Neural progenitor cell (in vitro differentiated cells): ENCODE data around the gene BMP7.

Source experiments
- CTCF ChIP-seq: fragments of 200-600 bp; sonication (generic); IDR thresholded peaks from 2 replicates; pipeline ENCODE4 v1.5.1; 2017; ENCODE audit warnings: antibody characterized with exemption, mild to moderate bottlenecking
- EZH2phosphoT487 ChIP-seq: fragments of 200-600 bp; sonication (generic); IDR thresholded peaks from 2 replicates; pipeline ENCODE4 v1.6.1; 2017; ENCODE audit warnings: antibody characterized with exemption

- TF ChIP-seq CTCF (no peak), EZH2phosphoT487 (no peak)
Observed at GRCh38 chr20:57130160-57130772, 136.2 kb downstream of the BMP7 start.
